H1 (cell line): Measurements from ENCODE around the gene RAB3IL1.
A peak's percentile ranks its signal among the peaks of the same experiment; 100 is the strongest.

ENCODE experiments used
- CTCF ChIP-seq, 3 experiments: IDR thresholded peaks; 1 replicate in 2 of 3; 2 replicates in 1 of 3; pipeline versions ENCODE4 v1.5.1 to v1.6.1; 2011; ENCODE audit warnings: low read length in 3 of 3, mild to moderate bottlenecking in 3 of 3, inconsistent platforms in 2 of 3, low read depth in 1 of 3, moderate library complexity in 1 of 3; ENCODE audit not compliant: insufficient read depth in 1 of 3; ENCODE audit errors: control extremely low read depth in 1 of 3
- POLR2A ChIP-seq, 2 experiments: IDR thresholded peaks; 1 replicate in 1 of 2; 2 replicates in 1 of 2; pipeline ENCODE4 v1.6.1; 2011; ENCODE audit warnings: low read depth in 2 of 2, low read length in 2 of 2, mild to moderate bottlenecking in 2 of 2; ENCODE audit errors: control extremely low read depth in 1 of 2
- POLR2AphosphoS5 ChIP-seq: IDR thresholded peaks from 2 replicates; pipeline ENCODE4 v1.6.1; 2011; ENCODE audit warnings: low read depth, low read length
- SRF ChIP-seq: IDR thresholded peaks from 2 replicates; pipeline ENCODE4 v1.6.1; 2011; ENCODE audit warnings: mild to moderate bottlenecking, low read depth, low read length, moderate library complexity
- TAF1 ChIP-seq: IDR thresholded peaks from 2 replicates; pipeline ENCODE4 v1.6.1; 2011; ENCODE audit warnings: mild to moderate bottlenecking, low read depth, low read length
- TBP ChIP-seq: IDR thresholded peaks from 2 replicates; pipeline ENCODE4 v1.6.1; 2011; ENCODE audit warnings: low read depth, low read length, improper control_type of control experiment

GRCh38 chr11:61866958-61867343 lies 50.4 kb downstream of the RAB3IL1 start:
- no peak for TF ChIP-seq TBP
- no peak for TF ChIP-seq POLR2A (IDR thresholded peaks at IDR 0.05; ENCODE audit: control extremely low read depth in 1 of 2, low read depth in 2 of 2, low read length in 2 of 2)
- TF ChIP-seq SRF: no peak
- no peak for TF ChIP-seq CTCF (IDR thresholded peaks at IDR 0.05; ENCODE audit: control extremely low read depth in 1 of 3, insufficient read depth in 1 of 3, low read depth in 1 of 3, low read length in 3 of 3)
- 0 out of 2 replicates have a peak, but pooled peaks have one; percentile 1 for TF ChIP-seq POLR2AphosphoS5
- no peak for TF ChIP-seq TAF1
